ENCODE data around the gene SLTM.

DNA sequence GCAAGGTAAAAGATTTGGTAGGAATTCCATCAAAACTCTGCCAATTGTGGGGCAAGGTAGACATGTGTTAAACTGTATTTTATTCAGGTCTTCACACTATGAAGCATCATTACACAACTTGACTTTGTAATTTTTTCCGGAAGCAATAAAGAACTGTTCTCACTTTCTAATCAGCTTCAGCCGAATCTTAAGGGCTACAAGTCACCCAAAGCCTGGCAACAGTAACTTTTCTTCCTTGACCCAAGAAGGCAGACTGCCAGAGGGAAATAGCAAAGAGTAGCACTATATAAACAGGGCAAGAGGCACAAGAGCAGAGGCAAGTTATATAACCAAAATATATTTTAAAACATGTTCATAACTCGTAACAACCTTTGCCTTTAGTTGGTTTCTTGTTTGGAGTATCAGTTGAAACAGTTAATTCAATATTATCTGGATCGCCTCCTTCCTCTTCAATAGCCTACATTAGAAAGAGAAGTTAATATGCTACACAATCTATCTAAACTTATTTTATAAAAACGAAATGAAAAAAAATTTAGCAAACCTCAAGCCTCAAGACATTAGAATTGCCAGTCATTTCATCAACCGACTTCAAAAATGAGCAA, 1.4 kb downstream of the SLTM start:
- TF ChIP-seq POLR2A (IDR thresholded peaks at IDR 0.05; ENCODE audit: extremely low read depth, insufficient read length) (peak; percentile 50), MYC (IDR thresholded peaks at IDR 0.05; ENCODE audit: low read depth, low read length) (peak; percentile 47; the same call in 1 of the 2 replicates)
- TF ChIP-seq, protein P1, sequence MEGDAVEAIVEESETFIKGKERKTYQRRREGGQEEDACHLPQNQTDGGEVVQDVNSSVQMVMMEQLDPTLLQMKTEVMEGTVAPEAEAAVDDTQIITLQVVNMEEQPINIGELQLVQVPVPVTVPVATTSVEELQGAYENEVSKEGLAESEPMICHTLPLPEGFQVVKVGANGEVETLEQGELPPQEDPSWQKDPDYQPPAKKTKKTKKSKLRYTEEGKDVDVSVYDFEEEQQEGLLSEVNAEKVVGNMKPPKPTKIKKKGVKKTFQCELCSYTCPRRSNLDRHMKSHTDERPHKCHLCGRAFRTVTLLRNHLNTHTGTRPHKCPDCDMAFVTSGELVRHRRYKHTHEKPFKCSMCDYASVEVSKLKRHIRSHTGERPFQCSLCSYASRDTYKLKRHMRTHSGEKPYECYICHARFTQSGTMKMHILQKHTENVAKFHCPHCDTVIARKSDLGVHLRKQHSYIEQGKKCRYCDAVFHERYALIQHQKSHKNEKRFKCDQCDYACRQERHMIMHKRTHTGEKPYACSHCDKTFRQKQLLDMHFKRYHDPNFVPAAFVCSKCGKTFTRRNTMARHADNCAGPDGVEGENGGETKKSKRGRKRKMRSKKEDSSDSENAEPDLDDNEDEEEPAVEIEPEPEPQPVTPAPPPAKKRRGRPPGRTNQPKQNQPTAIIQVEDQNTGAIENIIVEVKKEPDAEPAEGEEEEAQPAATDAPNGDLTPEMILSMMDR (IDR thresholded peaks at IDR 0.05; ENCODE audit: low read depth, low read length) = no peak
- TF ChIP-seq, protein P2, sequence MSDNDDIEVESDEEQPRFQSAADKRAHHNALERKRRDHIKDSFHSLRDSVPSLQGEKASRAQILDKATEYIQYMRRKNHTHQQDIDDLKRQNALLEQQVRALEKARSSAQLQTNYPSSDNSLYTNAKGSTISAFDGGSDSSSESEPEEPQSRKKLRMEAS (IDR thresholded peaks at IDR 0.05; ENCODE audit: low read depth, low read length) = peak; percentile 61; the same call in 1 of the 2 replicates
